ENCODE results near the gene MOCS1. TPM values are rescaled to one million over a fixed set of nuclear protein-coding genes. Genes with fewer than 3 reads are reported as not detected.

Gene MOCS1
- total and polyA plus RNA-seq, 2 experiments from 2014 or later: 12.4 to 18.9 TPM

DNA sequence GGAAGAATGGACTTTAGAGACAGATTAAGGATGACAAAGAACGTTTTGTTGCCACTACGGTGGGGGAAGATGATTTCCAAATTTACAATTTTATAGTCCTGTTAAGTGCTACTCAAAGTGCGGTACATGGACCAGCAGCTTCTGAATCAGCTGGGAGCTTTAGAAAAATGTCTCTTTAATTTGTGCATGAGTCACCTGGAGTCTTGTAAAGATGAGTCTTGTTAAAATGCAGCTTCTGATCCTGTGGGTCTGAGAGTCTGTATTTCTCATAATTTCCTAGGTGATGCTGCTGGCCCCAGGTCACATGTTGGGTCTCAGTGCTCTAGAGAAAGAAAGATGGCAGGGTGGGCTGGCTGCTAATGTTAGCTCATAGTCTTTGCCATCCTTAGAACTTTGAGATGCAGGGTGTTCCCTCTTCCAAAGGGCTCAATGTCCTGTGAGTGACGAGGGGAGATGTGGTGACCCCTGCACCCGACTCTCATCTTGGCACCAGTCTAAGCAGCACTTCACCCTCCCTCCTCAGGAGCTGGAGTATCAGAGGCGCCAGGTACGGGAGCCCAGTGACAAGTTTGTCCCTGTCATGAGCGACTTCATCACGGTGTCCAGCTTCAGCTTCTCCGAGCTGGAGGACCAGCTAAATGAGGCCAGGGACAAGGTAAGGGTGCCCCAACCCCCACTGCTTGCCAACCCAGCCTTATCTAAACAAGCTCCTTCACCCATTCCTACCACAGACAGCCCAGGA, 34.5 kb downstream of the MOCS1 start:
- H3K9me3 ChIP-seq (ENCODE audit: low read depth): no peaks in the 10 kb centered on the region
- H3K27ac ChIP-seq: no peak overlapping the region
- no peaks in the 10 kb centered on the region for H3K4me1 ChIP-seq (ENCODE audit: low read depth)
- DNase-seq (ENCODE audit: low read depth in 1 of 2, low spot score in 1 of 2): no peak
- H3K4me3 ChIP-seq: no peak overlapping the region
- no peak for TF ChIP-seq CTCF (IDR thresholded peaks at IDR 0.05; ENCODE audit: low read depth, low read length)
- no peaks in the 10 kb centered on the region for H3K36me3 ChIP-seq
- H3K27me3 ChIP-seq: no peaks in the 10 kb centered on the region

- DNase-seq (ENCODE audit: low read depth in 1 of 2, low spot score in 1 of 2): no peak
- Histone ChIP-seq H3K9me3 (ENCODE audit: low read depth) (no peaks in the 10 kb centered on the region), H3K4me3 (no peak overlapping the region), H3K27ac (no peak overlapping the region), H3K4me1 (ENCODE audit: low read depth) (no peaks in the 10 kb centered on the region), H3K27me3 (no peaks in the 10 kb centered on the region), H3K36me3 (no peaks in the 10 kb centered on the region)
- TF ChIP-seq CTCF (IDR thresholded peaks at IDR 0.05; ENCODE audit: low read depth, low read length): no peak
These were observed 35.6 kb downstream of the MOCS1 start for GRCh38 chr6:39898625-39899024.

DNA sequence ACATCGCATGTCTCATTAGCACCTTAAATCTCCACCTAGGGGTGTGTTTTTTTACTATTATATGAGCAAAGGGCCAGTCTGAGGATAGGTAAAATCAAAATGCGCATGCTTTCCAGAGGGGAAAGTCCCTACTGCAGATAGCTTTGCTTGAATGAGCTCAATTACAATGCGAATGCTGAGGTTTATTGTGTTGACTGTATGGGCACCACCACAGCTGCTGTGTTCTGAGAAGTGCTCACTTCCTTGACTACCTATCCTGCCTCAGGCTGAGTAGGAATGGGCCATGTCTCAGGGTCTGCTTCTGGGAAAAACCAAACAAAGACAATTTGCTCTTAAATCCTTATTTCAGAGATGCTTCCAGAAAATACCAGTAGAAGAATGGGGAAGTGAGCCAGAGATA, 36.6 kb downstream of the MOCS1 start:
- no peak overlapping the region for H3K4me3 ChIP-seq

DNA sequence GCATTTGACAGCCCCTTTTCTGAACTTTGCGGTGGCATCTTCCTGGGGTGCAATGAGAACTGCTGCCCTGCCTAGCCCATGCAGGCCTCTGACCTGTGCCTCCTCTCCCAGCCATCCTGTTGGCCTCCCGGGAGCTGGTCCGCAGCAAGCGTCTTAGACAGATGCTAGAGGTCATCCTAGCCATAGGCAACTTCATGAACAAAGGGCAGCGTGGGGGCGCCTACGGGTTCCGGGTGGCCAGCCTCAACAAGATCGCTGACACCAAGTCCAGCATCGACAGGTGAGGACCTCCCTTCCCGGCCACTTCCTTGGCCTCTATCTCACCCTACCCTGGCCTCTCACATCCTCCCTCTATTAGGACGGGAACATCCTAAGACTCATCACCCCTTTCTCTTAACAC, 37.6 kb downstream of the MOCS1 start:
- H3K36me3 ChIP-seq: no peaks in the 10 kb centered on the region
- DNase-seq (ENCODE audit: low read depth in 1 of 2, low spot score in 1 of 2): no peak

More for the DNA sequence above, 36.6 kb downstream of the MOCS1 start:
- Histone ChIP-seq H3K4me1 (ENCODE audit: low read depth) (no peaks in the 10 kb centered on the region), H3K27me3 (no peaks in the 10 kb centered on the region), H3K9me3 (ENCODE audit: low read depth) (no peaks in the 10 kb centered on the region), H3K27ac (no peak overlapping the region), H3K36me3 (no peaks in the 10 kb centered on the region)
- no peak for DNase-seq (ENCODE audit: low read depth in 1 of 2, low spot score in 1 of 2)
- TF ChIP-seq CTCF (IDR thresholded peaks at IDR 0.05; ENCODE audit: low read depth, low read length): no peak

GRCh38 chr6:39893286-39893685, 41.0 kb downstream of the MOCS1 start:
- H3K27me3 ChIP-seq: no peaks in the 10 kb centered on the region
- H3K36me3 ChIP-seq: no peaks in the 10 kb centered on the region
- no peak overlapping the region for H3K27ac ChIP-seq
- no peak overlapping the region for H3K4me3 ChIP-seq
- no peaks in the 10 kb centered on the region for H3K9me3 ChIP-seq (ENCODE audit: low read depth)
- DNase-seq (ENCODE audit: low read depth in 1 of 2, low spot score in 1 of 2): no peak
- H3K4me1 ChIP-seq (ENCODE audit: low read depth): peaks cover 7% of the 10 kb centered on the region
- no peak for TF ChIP-seq CTCF (IDR thresholded peaks at IDR 0.05; ENCODE audit: low read depth, low read length)

More for the DNA sequence above, 37.6 kb downstream of the MOCS1 start:
- Histone ChIP-seq H3K9me3 (ENCODE audit: low read depth) (no peaks in the 10 kb centered on the region), H3K4me1 (ENCODE audit: low read depth) (no peaks in the 10 kb centered on the region), H3K27ac (no peak overlapping the region), H3K27me3 (no peaks in the 10 kb centered on the region), H3K4me3 (no peak overlapping the region)
- no peak for TF ChIP-seq CTCF (IDR thresholded peaks at IDR 0.05; ENCODE audit: low read depth, low read length)

All from cardiac muscle cell (in vitro differentiated cells and primary cell).